Breast epithelium (tissue), 4 donors: ENCODE measurements around the gene DBR1. TPM values are rescaled to one million over a fixed set of nuclear protein-coding genes. Genes with fewer than 3 reads are reported as not detected.

ENCODE experiments used
- DNase-seq, 2 donors: peaks; one replicate each; pipeline ENCODE4 v3.0.0-alpha.2; 2019; ENCODE audit warnings: low spot score in 2 of 2
- H3K27ac ChIP-seq, 2 donors: fragments of 200-600 bp; sonication (generic) in 1 of 2; one replicate each; pipeline ENCODE4 v1.5.1; 2016 to 2019; ENCODE audit warnings: mild to moderate bottlenecking in 1 of 2
- H3K27me3 ChIP-seq, 2 donors: fragments of 200-600 bp; sonication (generic) in 1 of 2; one replicate each; pipeline versions ENCODE4 v1.5.1 to v1.6.0; 2017 to 2019; ENCODE audit warnings: control low read depth in 1 of 2, mild to moderate bottlenecking in 1 of 2
- H3K36me3 ChIP-seq: fragments of 200-600 bp; one replicate; pipeline ENCODE4 v1.5.1; 2019
- H3K4me1 ChIP-seq, 2 donors: fragments of 200-600 bp; sonication (generic); one replicate each; pipeline ENCODE4 v1.5.1; 2016 to 2019; ENCODE audit warnings: control low read depth in 1 of 2
- H3K4me3 ChIP-seq, 3 donors: fragments of 200-600 bp; sonication (generic); 1 replicate in 2 of 3; 2 replicates in 1 of 3; pipeline ENCODE4 v1.5.1; 2016 to 2019; ENCODE audit warnings: mild to moderate bottlenecking in 3 of 3, moderate library complexity in 2 of 3
- H3K9me3 ChIP-seq, 2 donors: fragments of 200-600 bp; sonication (generic) in 1 of 2; one replicate each; pipeline ENCODE4 v1.5.1; 2016 to 2019; ENCODE audit warnings: control low read depth in 1 of 2
- POLR2A ChIP-seq: fragments of 450-650 bp; IDR thresholded peaks from one replicate; pipeline ENCODE4 v1.6.1; 2016; ENCODE audit warnings: antibody characterized with exemption, mild to moderate bottlenecking, moderate library complexity
- POLR2AphosphoS5 ChIP-seq, 3 donors: sonication (generic); formaldehyde crosslinking; IDR thresholded peaks; one replicate each; pipeline ENCODE4 v1.6.1; 2017; ENCODE audit warnings: antibody characterized with exemption in 3 of 3
- intact Hi-C: fragments of 100-400 bp; cut with DNase I; formaldehyde crosslinking; loops from one replicate; pipeline ENCODE4 v1.15.1; 2023; ENCODE audit warnings: low total_unique reads
- total RNA-seq, 3 donors: library from RNA; depleted of rRNA; stranded (reverse); fragments of >200 nt; gene quantifications; one replicate each; pipeline ENCODE4 v1.1.0, GENCODE V29; 2016
- TF ChIP-seq, protein P1 (sequence below), 3 donors: fragments of 450-650 bp; IDR thresholded peaks; one replicate each; pipeline ENCODE4 v1.5.1; 2016 to 2017; ENCODE audit warnings: antibody characterized with exemption in 3 of 3, mild to moderate bottlenecking in 3 of 3, moderate library complexity in 3 of 3

DBR1 gene
- total RNA-seq, 3 donors from 2014 or later, result 9.9 to 20.5 (median 13.1) TPM

GRCh38 chr3:138203938-138204337, 29.2 kb upstream of the DBR1 start:
- TF ChIP-seq POLR2AphosphoS5 (IDR thresholded peaks at IDR 0.05) (no peak), POLR2A (no peak)
- TF ChIP-seq, protein P1, sequence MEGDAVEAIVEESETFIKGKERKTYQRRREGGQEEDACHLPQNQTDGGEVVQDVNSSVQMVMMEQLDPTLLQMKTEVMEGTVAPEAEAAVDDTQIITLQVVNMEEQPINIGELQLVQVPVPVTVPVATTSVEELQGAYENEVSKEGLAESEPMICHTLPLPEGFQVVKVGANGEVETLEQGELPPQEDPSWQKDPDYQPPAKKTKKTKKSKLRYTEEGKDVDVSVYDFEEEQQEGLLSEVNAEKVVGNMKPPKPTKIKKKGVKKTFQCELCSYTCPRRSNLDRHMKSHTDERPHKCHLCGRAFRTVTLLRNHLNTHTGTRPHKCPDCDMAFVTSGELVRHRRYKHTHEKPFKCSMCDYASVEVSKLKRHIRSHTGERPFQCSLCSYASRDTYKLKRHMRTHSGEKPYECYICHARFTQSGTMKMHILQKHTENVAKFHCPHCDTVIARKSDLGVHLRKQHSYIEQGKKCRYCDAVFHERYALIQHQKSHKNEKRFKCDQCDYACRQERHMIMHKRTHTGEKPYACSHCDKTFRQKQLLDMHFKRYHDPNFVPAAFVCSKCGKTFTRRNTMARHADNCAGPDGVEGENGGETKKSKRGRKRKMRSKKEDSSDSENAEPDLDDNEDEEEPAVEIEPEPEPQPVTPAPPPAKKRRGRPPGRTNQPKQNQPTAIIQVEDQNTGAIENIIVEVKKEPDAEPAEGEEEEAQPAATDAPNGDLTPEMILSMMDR (IDR thresholded peaks at IDR 0.05), result no peak
- H3K4me3 ChIP-seq, result no peak overlapping the region
- DNase-seq, result no peak
- H3K27me3 ChIP-seq, result no peaks in the 10 kb centered on the region
- intact Hi-C loops, result no loop called here
- no peaks in the 10 kb centered on the region for H3K36me3 ChIP-seq
- no peak overlapping the region for H3K27ac ChIP-seq
- no peaks in the 10 kb centered on the region for H3K4me1 ChIP-seq
- H3K9me3 ChIP-seq, result no peaks in the 10 kb centered on the region

DNA sequence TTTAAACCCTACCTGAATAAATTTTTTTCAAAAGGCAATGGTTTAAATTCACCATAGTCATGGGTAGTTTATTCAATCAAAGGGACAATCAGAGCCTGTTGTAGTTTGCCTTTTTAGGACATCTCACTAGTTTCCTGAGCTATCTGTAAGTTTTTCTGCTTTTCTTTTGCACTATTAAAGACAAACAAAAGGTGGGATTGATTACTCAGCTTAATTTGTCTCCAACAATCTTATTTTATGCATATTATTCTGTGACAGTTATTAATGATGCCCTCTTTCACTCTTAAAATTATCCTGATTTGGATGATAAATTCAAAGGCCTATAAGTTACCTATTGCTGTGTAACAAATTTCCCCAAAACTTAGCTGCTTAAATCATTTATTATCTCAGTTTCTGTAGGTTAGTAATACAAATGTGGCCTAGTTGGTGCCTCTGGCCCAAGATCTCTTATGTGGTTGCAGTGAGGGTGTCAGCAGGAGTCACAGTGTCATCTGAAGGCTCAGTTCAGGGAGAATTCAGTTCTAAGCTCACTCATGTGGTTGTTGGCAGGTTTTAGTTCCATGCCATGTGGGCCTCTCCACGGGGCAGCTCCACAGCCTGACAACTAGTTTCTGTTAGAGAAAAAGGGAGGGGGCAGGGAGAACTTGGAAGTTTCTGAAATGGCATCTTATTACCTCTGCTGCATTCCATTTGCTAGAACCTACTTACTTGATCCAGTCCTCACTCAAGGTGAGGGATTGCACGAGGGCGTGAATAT, 28.4 kb upstream of the DBR1 start:
- TF ChIP-seq POLR2AphosphoS5 (IDR thresholded peaks at IDR 0.05), result no peak
- TF ChIP-seq POLR2A, result no peak
- TF ChIP-seq, protein P1 (IDR thresholded peaks at IDR 0.05), result no peak
- H3K36me3 ChIP-seq, result no peaks in the 10 kb centered on the region
- H3K4me1 ChIP-seq, result no peaks in the 10 kb centered on the region
- intact Hi-C loops, result no loop called here
- H3K27ac ChIP-seq, result no peak overlapping the region
- DNase-seq, result no peak
- no peaks in the 10 kb centered on the region for H3K27me3 ChIP-seq
- H3K9me3 ChIP-seq, result no peaks in the 10 kb centered on the region
- H3K4me3 ChIP-seq, result no peak overlapping the region

DNA sequence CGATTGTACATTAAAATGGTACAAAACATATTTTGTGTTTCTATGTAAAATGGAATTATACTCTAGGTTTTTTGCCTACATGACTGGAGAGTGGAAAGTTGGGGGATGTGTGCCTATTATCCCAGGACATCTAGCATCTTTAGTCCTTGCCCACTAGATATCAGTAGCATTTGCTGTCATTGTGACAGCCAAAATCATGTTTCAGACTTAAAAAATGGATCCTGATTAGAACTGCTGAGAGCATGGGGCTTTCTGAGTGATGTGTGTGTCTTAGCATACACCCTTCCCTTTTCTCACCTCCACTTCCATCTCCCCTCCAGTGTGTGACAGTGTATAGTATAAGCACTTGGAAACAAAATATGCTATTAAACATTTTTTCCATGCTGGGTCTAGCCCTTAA, 25.7 kb upstream of the DBR1 start:
- Histone ChIP-seq H3K4me1 (no peaks in the 10 kb centered on the region), H3K27me3 (no peaks in the 10 kb centered on the region), H3K27ac (no peak overlapping the region), H3K4me3 (no peak overlapping the region), H3K36me3 (no peaks in the 10 kb centered on the region), H3K9me3 (no peaks in the 10 kb centered on the region)
- DNase-seq, result no peak
- TF ChIP-seq POLR2A (no peak), POLR2AphosphoS5 (IDR thresholded peaks at IDR 0.05) (no peak)
- intact Hi-C loops, result no loop called here

GRCh38 chr3:138199851-138200250, 25.1 kb upstream of the DBR1 start:
- H3K27ac ChIP-seq, result no peak overlapping the region
- intact Hi-C loops, result no loop called here
- DNase-seq, result no peak
- no peaks in the 10 kb centered on the region for H3K36me3 ChIP-seq
- H3K27me3 ChIP-seq, result no peaks in the 10 kb centered on the region
- no peaks in the 10 kb centered on the region for H3K4me1 ChIP-seq
- TF ChIP-seq POLR2AphosphoS5 (IDR thresholded peaks at IDR 0.05), result no peak
- TF ChIP-seq, protein P1 (IDR thresholded peaks at IDR 0.05), result no peak
- no peak for TF ChIP-seq POLR2A
- no peak overlapping the region for H3K4me3 ChIP-seq
- H3K9me3 ChIP-seq, result no peaks in the 10 kb centered on the region

GRCh38 chr3:138197524-138197923, 22.8 kb upstream of the DBR1 start:
- Histone ChIP-seq H3K27me3 (no peaks in the 10 kb centered on the region), H3K36me3 (no peaks in the 10 kb centered on the region), H3K4me3 (no peak overlapping the region), H3K4me1 (no peaks in the 10 kb centered on the region), H3K27ac (no peak overlapping the region), H3K9me3 (no peaks in the 10 kb centered on the region)
- TF ChIP-seq POLR2A (no peak), POLR2AphosphoS5 (IDR thresholded peaks at IDR 0.05) (no peak)
- TF ChIP-seq, protein P1 (IDR thresholded peaks at IDR 0.05), result no peak
- intact Hi-C loops, result no loop called here
- DNase-seq, result no peak
